OCI-LY1 (cell line): ENCODE results near the gene ADGRG1.

Experiments used
- H2AFZ ChIP-seq: fragments of 200-600 bp; sonication (generic), shearing (Covaris generic); 2 replicates; pipeline ENCODE4 v1.6.0; 2014; ENCODE audit warnings: antibody characterized with exemption, mild to moderate bottlenecking, low read length
- H3F3A ChIP-seq: fragments of 200-600 bp; sonication (generic), shearing (Covaris generic); 2 replicates; pipeline ENCODE4 v1.6.0; 2014; ENCODE audit warnings: mild to moderate bottlenecking, antibody characterized with exemption, low read length, moderate library complexity; ENCODE audit not compliant: insufficient read depth
- H3K27ac ChIP-seq: fragments of 200-600 bp; sonication (generic); 2 replicates; pipeline ENCODE4 v1.5.1; 2014; ENCODE audit warnings: low read length, mixed run types, mild to moderate bottlenecking, low read depth; ENCODE audit not compliant: poor library complexity, severe bottlenecking
- H3K27me3 ChIP-seq: fragments of 200-600 bp; sonication (generic); 2 replicates; pipeline ENCODE4 v1.6.0; 2014; ENCODE audit warnings: antibody characterized with exemption, mild to moderate bottlenecking, low read length, moderate library complexity; ENCODE audit not compliant: insufficient read depth
- H3K36me3 ChIP-seq: fragments of 200-600 bp; sonication (generic); 2 replicates; pipeline ENCODE4 v1.6.1; 2014; ENCODE audit warnings: mild to moderate bottlenecking, antibody characterized with exemption, low read length, moderate library complexity, mixed read lengths; ENCODE audit not compliant: insufficient read depth
- H3K4me1 ChIP-seq: fragments of 200-600 bp; sonication (generic); 2 replicates; pipeline ENCODE4 v1.5.1; 2014; ENCODE audit warnings: mild to moderate bottlenecking, low read length, moderate library complexity; ENCODE audit not compliant: insufficient read depth, severe bottlenecking
- H3K4me2 ChIP-seq: fragments of 200-600 bp; sonication (generic), shearing (Covaris generic); 2 replicates; pipeline ENCODE4 v1.6.1; 2014; ENCODE audit warnings: low read length
- H3K4me3 ChIP-seq: fragments of 200-600 bp; sonication (generic); 2 replicates; pipeline ENCODE4 v1.5.1; 2014; ENCODE audit warnings: low read length, low read depth, mild to moderate bottlenecking, mixed read lengths; ENCODE audit not compliant: poor library complexity, severe bottlenecking
- H3K79me2 ChIP-seq: fragments of 200-600 bp; shearing (Covaris generic); 2 replicates; pipeline ENCODE4 v1.6.1; 2016; ENCODE audit warnings: mixed run types, low read length, mixed read lengths; ENCODE audit not compliant: insufficient read depth
- H3K9ac ChIP-seq: fragments of 200-600 bp; sonication (generic), shearing (Covaris generic); 2 replicates; pipeline ENCODE4 v1.6.1; 2014; ENCODE audit warnings: mild to moderate bottlenecking, low read length, mixed read lengths
- H3K9me2 ChIP-seq: fragments of 200-600 bp; sonication (generic), shearing (Covaris generic); 2 replicates; pipeline ENCODE4 v1.6.1; 2014; ENCODE audit warnings: low read depth, mild to moderate bottlenecking, low read length, mixed read lengths
- H3K9me3 ChIP-seq: fragments of 200-600 bp; shearing (Covaris generic); 2 replicates; pipeline ENCODE4 v1.6.1; 2014; ENCODE audit warnings: low read length, mixed read lengths
- H4K20me1 ChIP-seq: fragments of 200-600 bp; sonication (generic), shearing (Covaris generic); 2 replicates; pipeline ENCODE4 v1.6.0; 2016; ENCODE audit warnings: mild to moderate bottlenecking, low read length; ENCODE audit not compliant: insufficient read depth
- EZH2 ChIP-seq: fragments of 200-600 bp; sonication (generic), shearing (Covaris generic); IDR thresholded peaks from 2 replicates; pipeline ENCODE4 v1.8.0; 2017; ENCODE audit warnings: borderline replicate concordance, mixed run types, mild to moderate bottlenecking, antibody characterized with exemption, low read length, moderate library complexity, mixed read lengths
- TF ChIP-seq, protein P1 (sequence below): fragments of 200-600 bp; sonication (generic), shearing (Covaris generic); IDR thresholded peaks from 2 replicates; pipeline ENCODE4 v1.5.1; 2017; ENCODE audit warnings: mild to moderate bottlenecking, antibody characterized with exemption, low read length, moderate library complexity, mixed read lengths

The ADGRG1 gene

DNA sequence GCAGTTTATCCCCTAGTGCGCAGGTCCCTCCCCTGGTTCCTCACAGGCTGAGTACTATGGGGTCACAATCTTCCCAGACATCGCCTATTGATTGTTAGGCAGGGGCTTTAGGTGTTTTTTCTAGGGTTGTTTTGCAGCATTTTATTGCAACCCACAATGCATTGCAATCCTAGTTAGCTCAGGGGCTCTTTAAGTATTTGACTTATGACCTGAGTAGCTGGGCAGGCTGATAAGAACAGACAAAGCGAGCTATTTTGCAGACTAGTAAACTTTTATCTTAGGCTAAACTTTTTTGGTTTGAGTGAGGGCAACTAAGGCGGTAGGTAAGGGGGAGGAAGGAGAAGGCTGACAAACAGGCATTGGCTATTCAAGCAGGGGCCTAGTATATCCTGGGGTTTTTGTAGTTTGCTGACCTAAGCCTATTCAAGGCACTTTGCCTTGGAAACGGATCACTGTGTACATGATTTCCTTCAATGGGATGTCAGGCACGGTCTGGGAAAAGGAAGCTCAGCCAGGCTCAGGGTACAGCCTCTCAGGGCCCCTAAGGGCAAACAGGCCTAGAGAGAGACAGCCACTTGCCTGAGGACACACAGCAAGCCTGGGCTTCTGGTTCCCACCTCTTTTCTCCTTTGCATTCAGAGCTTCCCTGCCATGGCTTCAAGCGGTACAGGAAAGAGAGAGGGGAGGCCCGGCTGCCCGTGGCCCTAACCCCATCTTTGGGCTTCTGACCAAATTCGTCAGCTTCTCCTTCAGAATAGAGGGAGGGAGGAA, 72.5 kb downstream of the ADGRG1 start:
- Histone ChIP-seq H3K4me1 (no peaks in the 10 kb centered on the region), H3K27me3 (no peaks in the 10 kb centered on the region; the same call in 1 of the 2 replicates), H3K9me3 (no peaks in the 10 kb centered on the region), H3K4me2 (no peak overlapping the region), H3K9ac (no peak overlapping the region), H3F3A (no peaks in the 10 kb centered on the region), H3K27ac (no peak overlapping the region), H3K79me2 (no peaks in the 10 kb centered on the region), H3K4me3 (no peak overlapping the region), H4K20me1 (no peaks in the 10 kb centered on the region), H2AFZ (no peak overlapping the region), H3K36me3 (no peaks in the 10 kb centered on the region), H3K9me2 (no peaks in the 10 kb centered on the region)
- TF ChIP-seq, protein P1, sequence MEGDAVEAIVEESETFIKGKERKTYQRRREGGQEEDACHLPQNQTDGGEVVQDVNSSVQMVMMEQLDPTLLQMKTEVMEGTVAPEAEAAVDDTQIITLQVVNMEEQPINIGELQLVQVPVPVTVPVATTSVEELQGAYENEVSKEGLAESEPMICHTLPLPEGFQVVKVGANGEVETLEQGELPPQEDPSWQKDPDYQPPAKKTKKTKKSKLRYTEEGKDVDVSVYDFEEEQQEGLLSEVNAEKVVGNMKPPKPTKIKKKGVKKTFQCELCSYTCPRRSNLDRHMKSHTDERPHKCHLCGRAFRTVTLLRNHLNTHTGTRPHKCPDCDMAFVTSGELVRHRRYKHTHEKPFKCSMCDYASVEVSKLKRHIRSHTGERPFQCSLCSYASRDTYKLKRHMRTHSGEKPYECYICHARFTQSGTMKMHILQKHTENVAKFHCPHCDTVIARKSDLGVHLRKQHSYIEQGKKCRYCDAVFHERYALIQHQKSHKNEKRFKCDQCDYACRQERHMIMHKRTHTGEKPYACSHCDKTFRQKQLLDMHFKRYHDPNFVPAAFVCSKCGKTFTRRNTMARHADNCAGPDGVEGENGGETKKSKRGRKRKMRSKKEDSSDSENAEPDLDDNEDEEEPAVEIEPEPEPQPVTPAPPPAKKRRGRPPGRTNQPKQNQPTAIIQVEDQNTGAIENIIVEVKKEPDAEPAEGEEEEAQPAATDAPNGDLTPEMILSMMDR, result no peak
- no peak for TF ChIP-seq EZH2

DNA sequence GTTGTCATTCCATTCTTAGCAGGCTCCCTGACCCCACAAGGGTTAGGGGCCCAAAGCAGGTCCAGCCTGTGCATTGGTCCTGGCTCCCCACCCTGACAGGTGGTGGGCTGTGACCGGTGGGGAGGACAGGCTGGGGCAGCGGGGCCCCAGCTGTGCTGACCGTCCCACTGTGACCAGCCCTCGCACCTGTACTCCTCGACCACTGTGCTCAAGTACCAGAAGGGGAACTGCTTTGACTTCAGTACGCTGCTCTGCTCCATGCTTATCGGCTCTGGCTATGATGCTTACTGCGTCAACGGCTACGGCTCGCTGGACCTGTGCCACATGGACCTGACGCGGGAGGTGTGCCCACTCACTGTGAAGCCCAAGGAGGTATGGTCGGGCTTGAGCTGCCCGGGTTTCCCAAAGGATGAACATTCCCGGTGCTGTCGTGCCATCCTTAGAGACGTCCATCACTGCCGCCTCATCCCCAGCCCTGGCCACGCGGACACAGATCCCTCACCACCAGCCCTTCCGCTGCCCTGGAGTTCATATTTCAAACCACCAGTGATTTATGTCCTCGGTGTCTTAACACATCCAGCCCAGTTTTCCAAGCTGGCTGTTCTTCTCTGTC, 73.4 kb downstream of the ADGRG1 start:
- no peak overlapping the region for H3K27ac ChIP-seq
- no peak overlapping the region for H2AFZ ChIP-seq
- no peak overlapping the region for H3K4me2 ChIP-seq
- H3K9ac ChIP-seq, result no peak overlapping the region
- H3K9me2 ChIP-seq, result no peaks in the 10 kb centered on the region
- no peaks in the 10 kb centered on the region for H3K36me3 ChIP-seq
- H3K79me2 ChIP-seq, result no peaks in the 10 kb centered on the region
- no peak for TF ChIP-seq EZH2
- TF ChIP-seq, protein P1, result no peak
- no peaks in the 10 kb centered on the region for H3F3A ChIP-seq
- no peaks in the 10 kb centered on the region for H3K4me1 ChIP-seq
- no peaks in the 10 kb centered on the region; the same call in 1 of the 2 replicates for H3K27me3 ChIP-seq
- no peak overlapping the region for H3K4me3 ChIP-seq
- no peaks in the 10 kb centered on the region for H4K20me1 ChIP-seq
- H3K9me3 ChIP-seq, result no peaks in the 10 kb centered on the region

DNA sequence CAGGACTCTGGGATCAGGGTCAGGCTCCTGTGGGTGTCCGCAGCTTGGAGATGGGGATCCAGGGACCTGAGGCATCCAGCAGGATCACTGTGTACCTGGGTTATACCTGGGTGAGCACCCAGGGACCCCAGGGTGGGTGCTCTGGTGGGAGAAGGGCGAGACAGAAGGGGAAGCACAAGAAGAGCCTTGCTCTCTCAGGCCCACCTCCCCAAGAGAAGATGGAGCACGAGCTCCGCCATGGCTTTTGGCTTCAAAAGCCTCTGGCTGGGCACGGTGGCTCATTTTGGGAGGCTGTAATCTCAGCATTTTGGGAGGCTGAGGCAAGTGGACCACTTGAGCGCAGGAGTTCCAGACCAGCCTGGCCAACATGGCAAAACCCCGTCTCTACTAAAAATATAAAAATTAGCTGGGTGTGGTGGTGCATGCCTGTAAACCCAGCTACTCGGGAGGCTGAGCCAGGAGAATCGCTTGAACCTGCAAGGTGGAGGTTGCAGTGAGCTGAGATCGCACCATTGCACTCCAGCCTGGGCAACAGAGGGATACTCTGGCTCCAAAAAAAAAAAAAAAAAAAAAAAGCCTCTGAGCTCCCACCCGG, 75.1 kb downstream of the ADGRG1 start:
- Histone ChIP-seq H3K4me2 (no peak overlapping the region), H3K9me3 (no peaks in the 10 kb centered on the region), H4K20me1 (no peaks in the 10 kb centered on the region), H3K9ac (no peak overlapping the region), H3K9me2 (no peaks in the 10 kb centered on the region), H3K79me2 (no peaks in the 10 kb centered on the region), H3K27me3 (no peaks in the 10 kb centered on the region; the same call in 1 of the 2 replicates), H2AFZ (no peak overlapping the region), H3F3A (no peaks in the 10 kb centered on the region), H3K4me3 (no peak overlapping the region), H3K4me1 (no peaks in the 10 kb centered on the region), H3K27ac (no peak overlapping the region), H3K36me3 (no peaks in the 10 kb centered on the region)
- TF ChIP-seq, protein P1, result no peak
- no peak for TF ChIP-seq EZH2
